IPS DF 4.7 (cell line): ENCODE data around the gene STAP1.

Experiments used
- DNase-seq: peaks from one replicate; pipeline ENCODE4 v3.0.0-alpha.2; 2013; ENCODE audit warnings: low spot score; ENCODE audit errors: extremely low read depth

STAP1 gene

GRCh38 chr4:67555447-67555846, 3.1 kb upstream of the STAP1 start:
- no peak for DNase-seq

- no peak for DNase-seq
Observed at GRCh38 chr4:67556436-67556835, 2.1 kb upstream of the STAP1 start.

GRCh38 chr4:67565284-67565683, 6.8 kb downstream of the STAP1 start:
- no peak for DNase-seq

- no peak for DNase-seq
Observed at GRCh38 chr4:67566335-67566734, 7.8 kb downstream of the STAP1 start.

GRCh38 chr4:67568820-67569219, 10.3 kb downstream of the STAP1 start:
- no peak for DNase-seq

- DNase-seq: no peak
Observed at GRCh38 chr4:67570537-67570936, 12.0 kb downstream of the STAP1 start.

- no peak for DNase-seq
Observed at GRCh38 chr4:67571975-67572374, 13.4 kb downstream of the STAP1 start.

- DNase-seq: no peak
Observed at GRCh38 chr4:67573193-67573592, 14.7 kb downstream of the STAP1 start.

- DNase-seq: no peak
Observed at GRCh38 chr4:67575232-67576058, 16.9 kb downstream of the STAP1 start.

GRCh38 chr4:67576059-67576466, 17.5 kb downstream of the STAP1 start:
- DNase-seq: no peak

- no peak for DNase-seq
Observed at GRCh38 chr4:67576538-67576937, 18.0 kb downstream of the STAP1 start.

GRCh38 chr4:67580577-67580976, 22.1 kb downstream of the STAP1 start:
- DNase-seq: no peak

- no peak for DNase-seq
Observed at GRCh38 chr4:67581208-67581857, 22.8 kb downstream of the STAP1 start.

GRCh38 chr4:67581913-67582312, 23.4 kb downstream of the STAP1 start:
- no peak for DNase-seq

GRCh38 chr4:67584496-67584895, 26.0 kb downstream of the STAP1 start:
- no peak for DNase-seq

GRCh38 chr4:67587156-67587555, 28.6 kb downstream of the STAP1 start:
- DNase-seq: no peak

- DNase-seq: no peak
Observed at GRCh38 chr4:67593741-67594175, 35.2 kb downstream of the STAP1 start.

GRCh38 chr4:67603310-67604028, 44.9 kb downstream of the STAP1 start:
- no peak for DNase-seq

- DNase-seq: no peak
Observed at GRCh38 chr4:67604029-67604381, 45.5 kb downstream of the STAP1 start.

- DNase-seq: no peak
Observed at GRCh38 chr4:67604749-67605148, 46.2 kb downstream of the STAP1 start.

- no peak for DNase-seq
Observed at GRCh38 chr4:67608027-67608426, 49.5 kb downstream of the STAP1 start.

GRCh38 chr4:67614186-67614585, 55.7 kb downstream of the STAP1 start:
- no peak for DNase-seq
